NCI-H1105 treated with DMSO at 0.1 percent for 48 hours (cell line): ENCODE measurements around the gene LRP5.

Experiments used
- DNase-seq: peaks from one replicate; lab custom pipeline; 2025; lab: John Stamatoyannopoulos, UW

The LRP5 gene

DNA sequence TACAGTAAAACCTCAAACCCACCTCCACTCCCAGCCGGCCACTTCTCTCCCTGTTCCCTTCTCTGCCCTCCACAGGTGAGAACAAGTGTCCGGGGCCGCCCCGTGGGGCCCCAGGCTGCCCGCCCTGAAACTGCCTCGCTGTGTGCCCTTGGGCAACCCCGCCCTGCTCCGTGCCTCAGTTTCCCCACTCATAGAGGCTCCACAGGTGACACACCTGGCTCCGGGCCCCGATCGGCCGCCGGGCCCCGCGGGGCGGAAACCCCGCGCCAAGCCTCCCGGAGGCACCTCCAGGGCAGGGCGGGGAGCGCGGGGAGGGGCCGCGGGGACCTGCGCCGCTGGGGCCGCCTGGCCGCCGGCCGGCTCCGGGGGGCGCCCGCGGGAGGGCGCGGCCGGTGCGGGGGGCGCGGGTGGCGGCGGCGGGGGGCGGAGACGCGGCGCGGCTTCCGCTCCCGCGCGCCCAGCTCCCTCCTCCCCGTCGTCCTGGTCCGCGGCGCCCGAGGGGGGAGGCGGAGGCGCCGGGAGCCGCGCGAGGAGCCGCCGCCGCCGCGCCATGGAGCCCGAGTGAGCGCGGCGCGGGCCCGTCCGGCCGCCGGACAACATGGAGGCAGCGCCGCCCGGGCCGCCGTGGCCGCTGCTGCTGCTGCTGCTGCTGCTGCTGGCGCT, at the start of gene LRP5:
LRP5 (plus strand) TSS at position 475 of the 663 bp plus-strand sequence; CDS start at position 599, 124 bp downstream.
- DNase-seq: no peak

- no peak for DNase-seq
Observed at GRCh38 chr11:68263444-68264035, 48.9 kb upstream of the LRP5 start.

DNA sequence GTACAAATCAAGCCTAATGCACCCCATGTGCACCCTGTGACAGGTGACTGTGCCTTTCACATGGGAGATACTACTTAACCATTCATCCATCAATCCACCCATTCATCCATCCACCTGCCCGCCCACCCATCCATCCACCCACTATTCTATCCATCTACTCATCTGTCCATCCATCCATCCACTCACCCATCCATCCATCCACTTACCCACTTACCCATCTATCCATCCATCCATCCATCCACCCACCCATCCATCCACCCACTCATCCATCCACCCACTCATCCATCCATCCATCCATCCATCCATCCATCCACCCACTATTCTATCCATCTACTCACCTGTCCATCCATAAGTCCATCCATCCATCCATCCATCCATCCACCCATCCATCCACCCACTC, 48.1 kb upstream of the LRP5 start:
- DNase-seq: no peak

DNA sequence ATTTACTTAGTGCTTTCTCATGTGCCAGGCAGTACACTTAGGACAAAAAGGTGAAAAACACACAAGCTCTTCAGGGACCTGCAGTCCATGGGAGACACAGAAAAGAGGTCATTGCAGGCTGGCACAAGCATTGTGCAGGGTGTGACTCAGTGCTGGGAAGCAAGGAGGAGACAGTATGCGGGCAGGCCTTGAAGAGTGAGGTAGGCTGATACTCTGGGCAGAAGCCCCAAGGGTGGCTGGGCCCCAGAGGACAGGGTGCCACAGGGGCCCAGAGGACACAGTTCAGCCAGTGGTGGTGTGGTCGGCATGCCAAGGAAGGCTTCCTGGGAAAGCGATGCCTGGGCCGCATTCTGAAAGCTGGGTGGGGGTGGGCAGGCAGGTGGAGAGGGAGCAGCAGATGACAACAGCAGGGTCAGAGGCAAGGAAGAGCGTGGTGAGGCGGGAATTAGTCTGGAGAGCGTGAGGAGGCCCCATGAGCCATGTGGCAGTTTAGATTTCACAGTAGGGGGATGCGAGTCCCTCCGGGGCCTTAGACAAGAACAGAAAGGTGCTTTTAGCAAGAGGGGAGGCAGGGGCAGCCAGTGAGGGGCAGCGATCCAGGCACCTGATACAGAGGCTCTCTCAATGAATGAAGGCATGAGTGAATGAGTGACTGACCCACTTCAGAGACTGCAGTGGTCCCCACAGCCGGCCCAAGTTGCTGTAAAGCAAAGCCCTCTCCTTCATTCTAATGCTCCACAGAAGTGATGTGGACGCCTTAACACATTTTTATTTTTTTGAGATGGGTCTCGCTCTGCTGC, 47.5 kb upstream of the LRP5 start:
- no peak for DNase-seq

GRCh38 chr11:68266121-68266891, 46.1 kb upstream of the LRP5 start:
- DNase-seq: no peak

DNA sequence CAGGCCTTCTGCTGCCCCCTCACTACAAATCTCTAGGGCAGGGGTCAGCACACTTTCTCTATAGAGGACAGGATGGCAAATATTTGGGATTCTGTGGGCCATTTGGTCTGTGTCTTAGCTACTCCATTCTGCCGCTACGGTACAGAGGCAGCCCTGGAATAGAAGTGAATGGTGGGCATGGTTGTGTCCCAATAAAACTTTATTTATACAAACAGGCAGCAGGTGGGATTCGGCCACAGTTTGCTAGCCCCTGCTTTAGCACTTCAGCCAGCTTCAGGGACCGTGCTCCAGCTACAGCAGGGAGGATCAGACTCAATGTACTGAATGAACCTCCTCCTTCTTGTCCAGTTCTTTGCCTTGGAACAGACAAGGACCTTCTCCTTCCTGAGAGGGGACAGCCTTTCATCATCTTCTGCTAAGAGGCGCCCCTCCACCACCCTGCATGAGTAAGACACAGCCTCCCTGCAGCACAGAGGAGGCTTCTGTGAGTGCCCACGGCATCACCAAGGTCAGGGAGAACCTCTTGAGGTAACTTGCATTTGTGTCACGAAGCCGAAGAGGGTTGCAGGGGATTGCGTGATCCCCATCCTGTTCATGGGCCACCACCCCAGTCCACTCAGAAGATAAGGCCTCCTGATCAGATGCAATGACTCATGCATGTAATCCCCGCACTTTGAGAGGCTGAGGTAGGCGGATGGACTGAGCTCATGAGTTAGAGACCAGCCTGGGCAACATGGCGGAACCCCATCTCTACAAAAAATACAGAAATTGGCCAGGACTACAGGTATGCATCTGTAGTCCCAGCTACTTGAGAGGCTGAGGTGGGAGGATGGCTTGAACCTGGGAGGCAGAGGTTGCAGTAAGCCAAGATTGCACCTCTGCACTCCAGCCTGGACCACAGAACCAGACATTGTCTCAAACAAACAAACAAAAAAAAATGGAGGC, 45.2 kb upstream of the LRP5 start:
- no peak for DNase-seq

DNA sequence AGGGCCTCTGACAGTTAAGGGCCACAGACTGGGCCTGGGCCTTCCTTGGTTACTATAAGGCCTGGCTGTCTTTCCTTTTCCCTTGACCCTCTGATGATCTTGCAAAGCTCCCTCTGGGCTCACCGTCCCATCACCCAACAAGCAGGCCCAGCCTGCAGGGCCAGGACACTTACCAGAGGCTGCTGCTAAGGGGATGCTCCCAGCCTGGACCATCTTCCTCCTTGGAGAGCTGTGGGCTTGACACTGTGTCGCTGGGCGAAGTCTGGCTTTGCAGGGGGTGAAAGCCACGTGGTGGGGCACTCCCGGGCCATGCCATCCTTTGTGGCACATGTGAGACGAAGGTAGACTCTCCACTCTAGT, 44.5 kb upstream of the LRP5 start:
- no peak for DNase-seq

GRCh38 chr11:68269414-68270081, 42.8 kb upstream of the LRP5 start:
- DNase-seq: no peak

DNA sequence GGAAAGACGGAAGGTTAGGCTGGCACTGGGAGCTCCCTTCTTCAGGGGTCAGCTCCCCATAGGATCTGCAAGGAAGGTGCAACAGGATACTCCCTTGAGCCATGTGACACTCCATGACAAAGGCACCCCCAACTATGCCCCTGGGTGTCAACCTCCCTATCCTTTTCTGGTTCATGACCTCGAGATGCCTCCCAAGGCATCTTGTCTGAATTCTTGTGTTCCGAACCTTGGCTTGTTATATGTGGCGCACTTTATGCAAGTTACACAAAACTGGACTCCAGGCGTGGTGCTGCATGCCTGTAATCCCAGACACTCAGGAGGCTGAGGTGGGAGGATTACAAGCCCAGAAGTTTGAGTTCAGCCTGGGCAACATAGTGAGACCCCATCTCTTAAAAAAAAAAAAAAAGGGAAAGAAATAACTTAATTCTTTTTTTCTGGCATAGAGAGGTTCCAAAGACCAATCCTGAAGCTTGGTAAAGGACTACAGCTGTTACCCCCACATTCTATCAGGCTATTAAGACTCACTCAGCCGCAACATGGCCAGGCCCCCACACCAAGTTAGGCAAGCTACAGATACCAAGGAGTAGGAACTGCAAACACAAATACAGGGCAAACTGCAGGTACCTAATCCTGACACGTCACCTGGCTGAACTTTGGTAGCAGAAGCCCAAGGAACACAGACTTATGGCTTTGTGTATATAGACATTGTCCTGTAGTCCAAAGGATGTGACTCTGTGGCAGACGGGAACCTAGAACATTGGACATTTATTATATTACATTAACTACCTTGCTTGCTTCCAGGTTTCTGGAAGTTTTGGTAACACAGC, 42.0 kb upstream of the LRP5 start:
- DNase-seq: no peak

DNA sequence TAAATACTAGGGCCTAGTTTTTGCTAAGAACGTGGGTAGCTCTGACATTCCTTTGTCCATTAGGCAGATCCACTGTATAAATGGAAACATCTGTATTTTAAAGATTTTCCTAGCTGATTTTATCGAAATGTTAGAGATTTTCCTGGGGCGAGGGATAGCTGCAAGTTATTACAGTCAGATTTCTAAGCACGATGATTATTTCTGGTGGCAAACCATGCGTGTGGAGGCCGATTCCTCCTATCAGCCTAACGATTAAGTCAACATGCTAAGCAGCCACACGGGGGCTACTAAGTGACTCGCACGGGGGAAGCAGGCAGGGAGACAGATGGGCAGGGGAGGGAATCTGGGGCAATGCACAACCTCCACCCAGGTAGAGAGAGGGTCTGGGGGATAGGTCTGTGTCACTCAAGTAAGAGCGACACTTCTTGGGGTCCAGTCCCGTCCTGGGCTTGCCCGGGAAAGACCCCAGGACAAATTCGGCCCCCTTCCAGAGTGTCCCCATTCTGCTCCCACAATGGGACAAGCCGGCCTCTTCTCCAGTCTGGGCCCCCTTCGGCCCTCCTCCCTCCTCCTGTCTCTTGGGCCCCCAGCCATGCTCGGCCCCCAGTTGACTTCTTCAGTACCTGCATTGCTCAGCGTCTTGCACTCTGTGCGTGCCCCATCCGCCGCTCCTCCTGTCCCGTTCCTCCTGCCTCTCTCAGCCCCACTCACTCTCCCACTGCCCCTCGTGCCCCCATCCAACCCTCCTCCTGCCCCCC, 41.2 kb upstream of the LRP5 start:
- DNase-seq: peak; percentile 45

DNA sequence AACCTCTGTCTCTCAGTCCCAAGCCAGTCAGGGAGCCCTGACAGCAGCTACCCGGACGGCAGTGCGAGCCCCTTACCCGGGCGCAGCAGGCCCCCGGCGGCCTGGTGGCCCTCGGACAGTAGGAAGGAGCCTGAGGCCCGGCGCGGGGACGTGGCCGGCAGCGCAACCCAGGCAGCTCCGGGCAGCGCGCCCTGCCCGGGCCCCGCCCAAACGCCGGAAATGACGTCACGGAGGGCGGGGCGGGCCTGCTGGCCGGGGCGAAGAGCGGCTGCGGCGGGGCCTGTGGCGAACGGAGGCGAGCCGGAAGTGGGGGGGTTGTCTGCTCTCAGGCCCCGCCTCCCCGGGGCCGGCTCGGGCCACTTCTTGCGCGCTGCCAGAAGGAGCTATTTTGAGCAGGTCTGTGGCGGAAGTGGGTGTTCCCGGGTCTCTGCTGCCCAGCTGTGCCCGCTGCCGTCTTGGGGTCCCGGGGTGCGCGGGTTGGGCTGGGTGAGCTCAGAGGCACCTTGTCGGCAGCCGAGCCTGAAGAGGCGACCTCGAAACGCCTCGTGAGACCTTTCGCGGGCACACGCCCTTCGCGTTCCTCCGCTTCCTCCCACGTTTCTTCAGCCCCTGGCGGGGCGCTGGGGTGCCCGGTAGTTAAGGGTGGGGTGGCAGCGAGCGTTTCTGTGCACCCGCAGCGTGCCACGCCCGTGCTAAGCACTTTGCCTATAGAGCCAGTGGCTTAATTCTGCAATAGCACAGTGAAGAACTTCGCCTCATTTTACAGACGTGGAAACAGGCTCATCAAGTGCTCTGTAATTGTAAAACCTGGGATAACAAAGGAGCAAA, 40.4 kb upstream of the LRP5 start, which contains the start of gene C11orf24:
C11orf24 (minus strand) TSS at position 193 of the 828 bp plus-strand sequence. CDS start 8,206 bp downstream, outside the sequence.
- peak; percentile 94 for DNase-seq

DNA sequence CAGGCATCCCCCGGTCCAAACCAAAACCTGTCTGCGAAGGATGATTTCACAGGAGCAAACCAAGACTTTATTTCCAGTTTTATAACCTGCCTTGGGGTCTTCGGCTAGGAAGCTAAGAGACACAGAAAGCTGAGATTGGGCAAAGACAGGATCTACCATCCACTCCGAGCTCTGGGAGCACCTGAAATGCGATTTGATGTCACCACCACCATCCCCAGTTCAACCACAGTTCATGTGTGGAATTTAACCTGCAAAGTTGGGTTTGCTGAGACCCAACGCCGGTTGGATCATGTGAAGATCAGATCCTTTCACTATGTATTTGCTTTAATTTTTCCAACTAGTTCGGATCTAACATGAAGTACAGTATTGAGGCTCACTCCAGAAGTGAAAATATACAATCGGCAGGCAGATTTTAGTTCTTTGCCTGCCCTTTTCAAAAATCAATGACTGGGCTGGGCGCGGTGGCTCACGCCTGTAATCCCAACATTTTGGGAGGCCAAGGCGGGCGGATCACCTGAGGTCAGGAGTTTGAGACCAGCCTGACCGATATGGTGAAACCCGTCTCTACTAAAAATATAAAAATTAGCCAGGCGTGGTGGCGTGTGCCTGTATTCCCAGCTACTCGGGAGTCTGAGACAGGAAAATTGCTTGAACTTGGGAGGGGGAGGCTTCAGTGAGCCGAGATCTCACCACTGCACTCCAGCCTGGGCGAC, 39.2 kb upstream of the LRP5 start:
- DNase-seq: no peak

DNA sequence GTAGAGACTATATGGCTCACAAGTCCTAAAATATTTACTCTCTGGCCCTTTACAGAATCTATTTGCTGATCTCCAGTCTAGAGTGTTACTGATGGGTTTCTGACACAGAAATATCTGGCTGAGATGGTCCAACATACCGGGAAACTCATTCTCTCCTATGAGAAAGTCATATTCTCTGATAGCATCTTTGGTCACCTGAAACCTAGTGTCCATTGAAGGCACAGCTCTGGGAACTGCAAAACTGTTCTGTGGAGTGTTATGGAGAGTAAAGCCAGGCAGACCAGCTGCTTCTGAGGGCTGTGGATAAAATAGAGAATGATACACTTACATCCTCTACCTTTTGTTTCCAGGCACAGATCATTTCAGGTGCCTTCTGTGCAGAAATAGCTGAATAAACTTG, 38.1 kb upstream of the LRP5 start:
- DNase-seq: no peak

- no peak for DNase-seq
Observed at GRCh38 chr11:68275721-68276507, 36.5 kb upstream of the LRP5 start.

DNA sequence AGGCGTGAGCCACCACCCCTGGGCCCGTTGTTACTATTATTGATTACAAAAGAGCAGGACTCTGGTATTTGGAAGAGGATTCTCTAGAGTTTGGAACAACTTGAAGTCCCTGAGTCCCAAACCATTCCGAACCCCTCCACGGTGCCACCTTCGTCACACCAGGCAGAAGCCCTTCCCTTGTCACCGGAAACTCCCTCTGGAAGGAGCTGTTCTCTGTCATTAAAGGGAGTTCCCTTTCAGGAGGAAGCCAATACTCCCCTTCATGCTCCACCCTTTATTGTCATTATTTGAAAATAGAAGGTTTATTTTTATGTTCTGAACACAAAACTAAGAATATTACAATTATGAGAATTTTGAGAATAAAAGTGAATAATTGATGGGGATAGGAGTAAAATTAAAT, 35.5 kb upstream of the LRP5 start:
- no peak for DNase-seq

DNA sequence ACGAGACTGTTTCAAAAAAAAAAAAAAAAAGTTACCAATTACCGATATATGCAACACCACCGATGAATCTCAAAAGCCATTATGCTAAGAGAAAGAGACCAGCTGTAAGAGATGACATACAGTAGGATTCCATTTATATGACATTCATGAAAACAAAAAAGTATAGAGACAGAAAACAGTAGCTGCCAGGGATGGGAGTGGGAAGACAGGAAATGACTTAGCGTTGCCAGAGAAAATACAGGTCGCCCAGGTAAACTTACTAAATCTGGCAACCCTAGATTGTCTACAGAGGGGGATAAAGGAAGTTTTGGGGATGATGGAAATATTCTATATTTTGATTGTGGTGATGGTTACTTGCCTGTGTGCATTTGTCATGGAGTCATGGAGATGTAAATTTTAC, 32.7 kb upstream of the LRP5 start:
- DNase-seq: no peak
